ENCODE data around the gene UQCC3. TPM values are rescaled to one million over a fixed set of nuclear protein-coding genes. Genes with fewer than 3 reads are reported as not detected.

The UQCC3 gene
- total and polyA plus RNA-seq, 2 of the 13 experiments (the other 11 are each of a cell fraction or from before 2014, with no cell fraction given) = 7.7 to 16.0 TPM

DNA sequence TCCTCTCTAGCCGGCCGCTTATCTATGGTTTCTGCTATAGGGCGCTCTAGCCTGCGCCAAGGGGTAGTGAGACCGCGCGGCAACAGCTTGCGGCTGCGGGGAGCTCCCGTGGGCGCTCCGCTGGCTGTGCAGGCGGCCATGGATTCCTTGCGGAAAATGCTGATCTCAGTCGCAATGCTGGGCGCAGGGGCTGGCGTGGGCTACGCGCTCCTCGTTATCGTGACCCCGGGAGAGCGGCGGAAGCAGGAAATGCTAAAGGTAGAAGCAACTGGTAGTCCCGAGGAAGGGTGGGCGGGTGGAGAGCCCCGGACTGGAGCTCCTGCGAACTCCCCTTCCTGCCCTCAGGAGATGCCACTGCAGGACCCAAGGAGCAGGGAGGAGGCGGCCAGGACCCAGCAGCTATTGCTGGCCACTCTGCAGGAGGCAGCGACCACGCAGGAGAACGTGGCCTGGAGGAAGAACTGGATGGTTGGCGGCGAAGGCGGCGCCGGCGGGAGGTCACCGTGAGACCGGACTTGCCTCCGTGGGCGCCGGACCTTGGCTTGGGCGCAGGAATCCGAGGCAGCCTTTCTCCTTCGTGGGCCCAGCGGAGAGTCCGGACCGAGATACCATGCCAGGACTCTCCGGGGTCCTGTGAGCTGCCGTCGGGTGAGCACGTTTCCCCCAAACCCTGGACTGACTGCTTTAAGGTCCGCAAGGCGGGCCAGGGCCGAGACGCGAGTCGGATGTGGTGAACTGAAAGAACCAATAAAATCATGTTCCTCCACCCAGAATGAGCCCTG is at the start of gene UQCC3, which contains the start of gene LBHD1 (continued):
- TF ChIP-seq ZFP41 (CRISPR knock-in tag; IDR thresholded peaks at IDR 0.05; ENCODE audit: borderline replicate concordance) (peak; percentile 79; the same call in 1 of the 2 replicates), KLF16 (CRISPR knock-in tag; IDR thresholded peaks at IDR 0.05) (peak in 1 of 2 experiments; percentile 56; a peak in 1 of 4 replicates), ZNF432 (CRISPR knock-in tag; IDR thresholded peaks at IDR 0.05; ENCODE audit: borderline replicate concordance) (no peak), TSC22D2 (CRISPR knock-in tag; IDR thresholded peaks at IDR 0.05; ENCODE audit: borderline replicate concordance) (peak; percentile 34; the same call in 1 of the 2 replicates), RORA (CRISPR knock-in tag; IDR thresholded peaks at IDR 0.05) (no peak), ZNF292 (CRISPR knock-in tag; IDR thresholded peaks at IDR 0.05; ENCODE audit: borderline replicate concordance, low read depth) (peak; percentile 76), MEIS1 (CRISPR knock-in tag; IDR thresholded peaks at IDR 0.05; ENCODE audit: borderline replicate concordance) (no peak), EEA1 (CRISPR knock-in tag; IDR thresholded peaks at IDR 0.05; ENCODE audit: borderline replicate concordance) (peak; percentile 81; the same call in 1 of the 2 replicates), ZNF225 (CRISPR knock-in tag; IDR thresholded peaks at IDR 0.05) (0 out of 2 replicates have a peak, but pooled peaks have one; percentile 74), HMG20B (CRISPR knock-in tag; conservative IDR thresholded peaks at IDR 0.05) (peak; percentile 34; the same call in 1 of the 2 replicates)
- TF ChIP-seq, protein P1, sequence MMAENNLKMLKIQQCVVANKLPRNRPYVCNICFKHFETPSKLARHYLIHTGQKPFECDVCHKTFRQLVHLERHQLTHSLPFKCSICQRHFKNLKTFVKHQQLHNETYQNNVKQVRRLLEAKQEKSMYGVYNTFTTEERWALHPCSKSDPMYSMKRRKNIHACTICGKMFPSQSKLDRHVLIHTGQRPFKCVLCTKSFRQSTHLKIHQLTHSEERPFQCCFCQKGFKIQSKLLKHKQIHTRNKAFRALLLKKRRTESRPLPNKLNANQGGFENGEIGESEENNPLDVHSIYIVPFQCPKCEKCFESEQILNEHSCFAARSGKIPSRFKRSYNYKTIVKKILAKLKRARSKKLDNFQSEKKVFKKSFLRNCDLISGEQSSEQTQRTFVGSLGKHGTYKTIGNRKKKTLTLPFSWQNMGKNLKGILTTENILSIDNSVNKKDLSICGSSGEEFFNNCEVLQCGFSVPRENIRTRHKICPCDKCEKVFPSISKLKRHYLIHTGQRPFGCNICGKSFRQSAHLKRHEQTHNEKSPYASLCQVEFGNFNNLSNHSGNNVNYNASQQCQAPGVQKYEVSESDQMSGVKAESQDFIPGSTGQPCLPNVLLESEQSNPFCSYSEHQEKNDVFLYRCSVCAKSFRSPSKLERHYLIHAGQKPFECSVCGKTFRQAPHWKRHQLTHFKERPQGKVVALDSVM (CRISPR knock-in tag; IDR thresholded peaks at IDR 0.05) = no peak
- TF ChIP-seq, protein P2, sequence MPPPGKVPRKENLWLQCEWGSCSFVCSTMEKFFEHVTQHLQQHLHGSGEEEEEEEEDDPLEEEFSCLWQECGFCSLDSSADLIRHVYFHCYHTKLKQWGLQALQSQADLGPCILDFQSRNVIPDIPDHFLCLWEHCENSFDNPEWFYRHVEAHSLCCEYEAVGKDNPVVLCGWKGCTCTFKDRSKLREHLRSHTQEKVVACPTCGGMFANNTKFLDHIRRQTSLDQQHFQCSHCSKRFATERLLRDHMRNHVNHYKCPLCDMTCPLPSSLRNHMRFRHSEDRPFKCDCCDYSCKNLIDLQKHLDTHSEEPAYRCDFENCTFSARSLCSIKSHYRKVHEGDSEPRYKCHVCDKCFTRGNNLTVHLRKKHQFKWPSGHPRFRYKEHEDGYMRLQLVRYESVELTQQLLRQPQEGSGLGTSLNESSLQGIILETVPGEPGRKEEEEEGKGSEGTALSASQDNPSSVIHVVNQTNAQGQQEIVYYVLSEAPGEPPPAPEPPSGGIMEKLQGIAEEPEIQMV (CRISPR knock-in tag; IDR thresholded peaks at IDR 0.05; ENCODE audit: low read depth) = no peak
- TF ChIP-seq, protein P3, sequence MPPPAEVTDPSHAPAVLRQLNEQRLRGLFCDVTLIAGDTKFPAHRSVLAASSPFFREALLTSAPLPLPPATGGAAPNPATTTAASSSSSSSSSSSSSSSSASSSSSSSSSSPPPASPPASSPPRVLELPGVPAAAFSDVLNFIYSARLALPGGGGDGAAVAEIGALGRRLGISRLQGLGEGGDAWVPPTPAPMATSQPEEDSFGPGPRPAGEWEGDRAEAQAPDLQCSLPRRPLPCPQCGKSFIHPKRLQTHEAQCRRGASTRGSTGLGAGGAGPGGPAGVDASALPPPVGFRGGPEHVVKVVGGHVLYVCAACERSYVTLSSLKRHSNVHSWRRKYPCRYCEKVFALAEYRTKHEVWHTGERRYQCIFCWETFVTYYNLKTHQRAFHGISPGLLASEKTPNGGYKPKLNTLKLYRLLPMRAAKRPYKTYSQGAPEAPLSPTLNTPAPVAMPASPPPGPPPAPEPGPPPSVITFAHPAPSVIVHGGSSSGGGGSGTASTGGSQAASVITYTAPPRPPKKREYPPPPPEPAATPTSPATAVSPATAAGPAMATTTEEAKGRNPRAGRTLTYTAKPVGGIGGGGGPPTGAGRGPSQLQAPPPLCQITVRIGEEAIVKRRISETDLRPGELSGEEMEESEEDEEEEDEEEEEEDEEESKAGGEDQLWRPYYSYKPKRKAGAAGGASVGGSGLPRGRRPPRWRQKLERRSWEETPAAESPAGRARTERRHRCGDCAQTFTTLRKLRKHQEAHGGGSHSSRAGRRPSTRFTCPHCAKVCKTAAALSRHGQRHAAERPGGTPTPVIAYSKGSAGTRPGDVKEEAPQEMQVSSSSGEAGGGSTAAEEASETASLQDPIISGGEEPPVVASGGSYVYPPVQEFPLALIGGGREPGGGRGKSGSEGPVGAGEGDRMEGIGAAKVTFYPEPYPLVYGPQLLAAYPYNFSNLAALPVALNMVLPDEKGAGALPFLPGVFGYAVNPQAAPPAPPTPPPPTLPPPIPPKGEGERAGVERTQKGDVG (CRISPR knock-in tag; IDR thresholded peaks at IDR 0.05; ENCODE audit: borderline replicate concordance) = 0 out of 2 replicates have a peak, but pooled peaks have one; percentile 24
- TF ChIP-seq, protein P4, sequence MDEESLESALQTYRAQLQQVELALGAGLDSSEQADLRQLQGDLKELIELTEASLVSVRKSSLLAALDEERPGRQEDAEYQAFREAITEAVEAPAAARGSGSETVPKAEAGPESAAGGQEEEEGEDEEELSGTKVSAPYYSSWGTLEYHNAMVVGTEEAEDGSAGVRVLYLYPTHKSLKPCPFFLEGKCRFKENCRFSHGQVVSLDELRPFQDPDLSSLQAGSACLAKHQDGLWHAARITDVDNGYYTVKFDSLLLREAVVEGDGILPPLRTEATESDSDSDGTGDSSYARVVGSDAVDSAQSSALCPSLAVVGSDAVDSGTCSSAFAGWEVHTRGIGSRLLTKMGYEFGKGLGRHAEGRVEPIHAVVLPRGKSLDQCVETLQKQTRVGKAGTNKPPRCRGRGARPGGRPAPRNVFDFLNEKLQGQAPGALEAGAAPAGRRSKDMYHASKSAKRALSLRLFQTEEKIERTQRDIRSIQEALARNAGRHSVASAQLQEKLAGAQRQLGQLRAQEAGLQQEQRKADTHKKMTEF (CRISPR knock-in tag; IDR thresholded peaks at IDR 0.05) = peak; percentile 81
- TF ChIP-seq, protein P5, sequence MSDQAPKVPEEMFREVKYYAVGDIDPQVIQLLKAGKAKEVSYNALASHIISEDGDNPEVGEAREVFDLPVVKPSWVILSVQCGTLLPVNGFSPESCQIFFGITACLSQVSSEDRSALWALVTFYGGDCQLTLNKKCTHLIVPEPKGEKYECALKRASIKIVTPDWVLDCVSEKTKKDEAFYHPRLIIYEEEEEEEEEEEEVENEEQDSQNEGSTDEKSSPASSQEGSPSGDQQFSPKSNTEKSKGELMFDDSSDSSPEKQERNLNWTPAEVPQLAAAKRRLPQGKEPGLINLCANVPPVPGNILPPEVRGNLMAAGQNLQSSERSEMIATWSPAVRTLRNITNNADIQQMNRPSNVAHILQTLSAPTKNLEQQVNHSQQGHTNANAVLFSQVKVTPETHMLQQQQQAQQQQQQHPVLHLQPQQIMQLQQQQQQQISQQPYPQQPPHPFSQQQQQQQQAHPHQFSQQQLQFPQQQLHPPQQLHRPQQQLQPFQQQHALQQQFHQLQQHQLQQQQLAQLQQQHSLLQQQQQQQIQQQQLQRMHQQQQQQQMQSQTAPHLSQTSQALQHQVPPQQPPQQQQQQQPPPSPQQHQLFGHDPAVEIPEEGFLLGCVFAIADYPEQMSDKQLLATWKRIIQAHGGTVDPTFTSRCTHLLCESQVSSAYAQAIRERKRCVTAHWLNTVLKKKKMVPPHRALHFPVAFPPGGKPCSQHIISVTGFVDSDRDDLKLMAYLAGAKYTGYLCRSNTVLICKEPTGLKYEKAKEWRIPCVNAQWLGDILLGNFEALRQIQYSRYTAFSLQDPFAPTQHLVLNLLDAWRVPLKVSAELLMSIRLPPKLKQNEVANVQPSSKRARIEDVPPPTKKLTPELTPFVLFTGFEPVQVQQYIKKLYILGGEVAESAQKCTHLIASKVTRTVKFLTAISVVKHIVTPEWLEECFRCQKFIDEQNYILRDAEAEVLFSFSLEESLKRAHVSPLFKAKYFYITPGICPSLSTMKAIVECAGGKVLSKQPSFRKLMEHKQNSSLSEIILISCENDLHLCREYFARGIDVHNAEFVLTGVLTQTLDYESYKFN (CRISPR knock-in tag; conservative IDR thresholded peaks at IDR 0.05) = no peak; the same call in 1 of the 2 replicates
